Measurements from ENCODE around the gene PAF1. TPM values are rescaled to one million over a fixed set of nuclear protein-coding genes. Genes with fewer than 3 reads are reported as not detected.

The PAF1 gene
- total and polyA plus RNA-seq, 5 donors, result 41.0 to 43.5 (median 41.4) TPM

- Histone ChIP-seq H3K27me3 (ENCODE audit: control insufficient read depth, insufficient read depth) (no peaks in the 10 kb centered on the region), H3K9me3 (ENCODE audit: control insufficient read depth, low read length) (no peaks in the 10 kb centered on the region), H3K4me3 (ENCODE audit: low read length) (no peak overlapping the region), H3K27ac (ENCODE audit: low read length) (no peak overlapping the region), H3K4me1 (ENCODE audit: control insufficient read depth, insufficient read depth, low read length) (peaks cover 4% of the 10 kb centered on the region)
- DNase-seq (peak in 2 of 3 donors; percentile 59 to 68), ATAC-seq (no peak)
- WGBS, result 73% methylated on average over 27 of the region's 27 CpGs
- intact Hi-C loops (cut with DNase I), result no loop called here
These were observed 25.5 kb upstream of the PAF1 start for GRCh38 chr19:39416152-39417120.

- DNase-seq (peak in 2 of 3 donors; percentile 69 to 72), ATAC-seq (no peak)
- no peaks in the 10 kb centered on the region for H3K27me3 ChIP-seq (ENCODE audit: control insufficient read depth, insufficient read depth)
- H3K4me1 ChIP-seq (ENCODE audit: control insufficient read depth, insufficient read depth, low read length), result peaks cover 11% of the 10 kb centered on the region
- no peak overlapping the region for H3K27ac ChIP-seq (ENCODE audit: low read length)
- WGBS, result 54% methylated on average over 35 of the region's 35 CpGs
- intact Hi-C loops (cut with DNase I), result no loop called here
- H3K4me3 ChIP-seq (ENCODE audit: low read length), result peak overlapping the region; percentile 86
- H3K9me3 ChIP-seq (ENCODE audit: control insufficient read depth, low read length), result no peaks in the 10 kb centered on the region
These were observed 24.5 kb upstream of the PAF1 start for GRCh38 chr19:39415111-39416046.

GRCh38 chr19:39413911-39414608 lies 23.2 kb upstream of the PAF1 start:
- no peak for ATAC-seq
- intact Hi-C loops (cut with DNase I), result no loop called here
- peaks cover 11% of the 10 kb centered on the region for H3K4me1 ChIP-seq (ENCODE audit: control insufficient read depth, insufficient read depth, low read length)
- peak; percentile 54 to 75 (median 72) for DNase-seq
- peak overlapping the region; percentile 86 for H3K4me3 ChIP-seq (ENCODE audit: low read length)
- no peaks in the 10 kb centered on the region for H3K27me3 ChIP-seq (ENCODE audit: control insufficient read depth, insufficient read depth)
- no peaks in the 10 kb centered on the region for H3K9me3 ChIP-seq (ENCODE audit: control insufficient read depth, low read length)
- whole genome bisulfite sequencing, result 31% methylated on average over 18 of the region's 18 CpGs
- peak overlapping the region; percentile 96 for H3K27ac ChIP-seq (ENCODE audit: low read length)

GRCh38 chr19:39413272-39413910 lies 22.5 kb upstream of the PAF1 start:
- H3K9me3 ChIP-seq (ENCODE audit: control insufficient read depth, low read length), result no peaks in the 10 kb centered on the region
- ATAC-seq, result peak; percentile 1 to 10
- peaks cover 11% of the 10 kb centered on the region for H3K4me1 ChIP-seq (ENCODE audit: control insufficient read depth, insufficient read depth, low read length)
- peak overlapping the region; percentile 96 for H3K27ac ChIP-seq (ENCODE audit: low read length)
- 1% methylated on average over 54 of the region's 54 CpGs for WGBS
- DNase-seq, result peak; percentile 83 to 94 (median 92)
- intact Hi-C loops (cut with DNase I), result no loop called here
- no peaks in the 10 kb centered on the region for H3K27me3 ChIP-seq (ENCODE audit: control insufficient read depth, insufficient read depth)
- H3K4me3 ChIP-seq (ENCODE audit: low read length), result peak overlapping the region; percentile 86

- peaks cover 11% of the 10 kb centered on the region for H3K4me1 ChIP-seq (ENCODE audit: control insufficient read depth, insufficient read depth, low read length)
- under 1% methylated on average over 24 of the region's 24 CpGs for WGBS
These were observed 22.0 kb upstream of the PAF1 start for GRCh38 chr19:39412867-39413271.

GRCh38 chr19:39412100-39412866 lies 21.4 kb upstream of the PAF1 start, which contains the start of gene PLEKHG2:
Gene PLEKHG2, plus strand, starts transcription at chr19:39412669. Its CDS starts 1,418 bp downstream, at chr19:39414087.
- ATAC-seq, result peak; percentile 69 to 70

More at GRCh38 chr19:39412867-39413271, 22.0 kb upstream of the PAF1 start:
- Histone ChIP-seq H3K9me3 (ENCODE audit: control insufficient read depth, low read length) (no peaks in the 10 kb centered on the region), H3K27ac (ENCODE audit: low read length) (peak overlapping the region; percentile 96), H3K4me3 (ENCODE audit: low read length) (peak overlapping the region; percentile 86), H3K27me3 (ENCODE audit: control insufficient read depth, insufficient read depth) (no peaks in the 10 kb centered on the region)
- intact Hi-C loops (cut with DNase I), result no loop called here
- ATAC-seq (no peak), DNase-seq (no peak)

GRCh38 chr19:39411832-39412099 lies 20.9 kb upstream of the PAF1 start:
- peak; percentile 91 to 97 (median 95) for DNase-seq
- intact Hi-C loops (cut with DNase I), result no loop called here
- ATAC-seq, result peak; percentile 21 to 37
- Histone ChIP-seq H3K4me3 (ENCODE audit: low read length) (peak overlapping the region; percentile 13), H3K27me3 (ENCODE audit: control insufficient read depth, insufficient read depth) (no peaks in the 10 kb centered on the region), H3K27ac (ENCODE audit: low read length) (peak overlapping the region; percentile 99), H3K4me1 (ENCODE audit: control insufficient read depth, insufficient read depth, low read length) (peaks cover 11% of the 10 kb centered on the region), H3K9me3 (ENCODE audit: control insufficient read depth, low read length) (no peaks in the 10 kb centered on the region)
- 0% methylated on average over 7 of the region's 7 CpGs for whole genome bisulfite sequencing

More at GRCh38 chr19:39412100-39412866, 21.4 kb upstream of the PAF1 start, which contains the start of gene PLEKHG2:
- Histone ChIP-seq H3K9me3 (ENCODE audit: control insufficient read depth, low read length) (no peaks in the 10 kb centered on the region), H3K27ac (ENCODE audit: low read length) (peak within 1 kb of the TSS; percentile 99), H3K4me1 (ENCODE audit: control insufficient read depth, insufficient read depth, low read length) (peaks cover 11% of the 10 kb centered on the region), H3K4me3 (ENCODE audit: low read length) (peak within 1 kb of the TSS; percentile 86), H3K27me3 (ENCODE audit: control insufficient read depth, insufficient read depth) (no peaks in the 10 kb centered on the region)
- peak; percentile 97 to 98 (median 98) for DNase-seq
- intact Hi-C loops (cut with DNase I), result no loop called here
- under 1% methylated on average over 60 of the region's 60 CpGs for WGBS

GRCh38 chr19:39411081-39411831 lies 20.4 kb upstream of the PAF1 start:
- WGBS, result 16% methylated on average over 9 of the region's 9 CpGs
- intact Hi-C loops (cut with DNase I), result no loop called here
- peak in 2 of 3 donors; percentile 56 to 73 for DNase-seq
- ATAC-seq, result no peak
- H3K27me3 ChIP-seq (ENCODE audit: control insufficient read depth, insufficient read depth), result no peaks in the 10 kb centered on the region
- peak overlapping the region; percentile 13 for H3K4me3 ChIP-seq (ENCODE audit: low read length)
- peak overlapping the region; percentile 99 for H3K27ac ChIP-seq (ENCODE audit: low read length)
- no peaks in the 10 kb centered on the region for H3K9me3 ChIP-seq (ENCODE audit: control insufficient read depth, low read length)
- peaks cover 11% of the 10 kb centered on the region for H3K4me1 ChIP-seq (ENCODE audit: control insufficient read depth, insufficient read depth, low read length)

- H3K27me3 ChIP-seq (ENCODE audit: control insufficient read depth, insufficient read depth), result no peaks in the 10 kb centered on the region
- intact Hi-C loops (cut with DNase I), result no loop called here
- H3K9me3 ChIP-seq (ENCODE audit: control insufficient read depth, low read length), result no peaks in the 10 kb centered on the region
- WGBS, result 65% methylated on average over 1 of the region's 1 CpG
- no peak for ATAC-seq
- peak overlapping the region; percentile 99 for H3K27ac ChIP-seq (ENCODE audit: low read length)
- peak overlapping the region; percentile 83 for H3K4me3 ChIP-seq (ENCODE audit: low read length)
- peaks cover 11% of the 10 kb centered on the region for H3K4me1 ChIP-seq (ENCODE audit: control insufficient read depth, insufficient read depth, low read length)
- no peak for DNase-seq
These were observed 19.9 kb upstream of the PAF1 start for GRCh38 chr19:39410831-39411080.
